Mononuclear cell (primary cell): Measurements from ENCODE around the gene MCC. TPM values are rescaled to one million over a fixed set of nuclear protein-coding genes. Genes with fewer than 3 reads are reported as not detected.

Experiments used
- H3K27me3 ChIP-seq: 2 replicates; pipeline ENCODE4 v1.6.0; 2011; ENCODE audit warnings: low read length, control low read depth; ENCODE audit not compliant: insufficient read depth
- H3K4me1 ChIP-seq: 2 replicates; pipeline ENCODE4 v1.5.1; 2011; ENCODE audit warnings: mild to moderate bottlenecking, low read length, control low read depth; ENCODE audit not compliant: insufficient read depth
- H3K4me3 ChIP-seq: 2 replicates; pipeline ENCODE4 v1.5.1; 2011; ENCODE audit warnings: mild to moderate bottlenecking, low read length, moderate library complexity
- H3K9me3 ChIP-seq: 2 replicates; pipeline ENCODE4 v1.5.1; 2011; ENCODE audit warnings: low read depth, mild to moderate bottlenecking, control low read depth, low read length
- total RNA-seq: library from RNA; depleted of rRNA; stranded (reverse); fragments of >200 nt; gene quantifications from one replicate; pipeline ENCODE4 v1.2.3, GENCODE V29; 2012

Gene MCC
- total RNA-seq, 1 donor: 1.0 TPM

DNA sequence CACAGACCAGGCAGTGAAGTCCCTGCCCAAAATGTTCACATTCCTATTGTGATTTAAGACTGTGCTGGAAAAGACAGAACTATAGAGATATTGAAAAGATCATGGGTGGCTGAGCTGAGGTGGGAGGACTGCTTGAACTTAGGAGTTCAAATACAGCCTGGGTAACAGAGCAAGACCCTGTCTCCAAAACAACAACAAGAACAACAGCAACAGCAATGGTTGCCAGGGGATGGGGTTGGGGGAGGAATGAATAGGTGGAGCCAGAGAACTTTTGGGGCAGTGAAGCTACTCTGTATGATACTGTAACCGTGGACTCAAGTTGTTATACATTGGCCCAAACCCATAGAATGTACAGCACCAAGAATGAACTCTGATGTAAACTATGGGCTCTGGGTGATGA lies 423.4 kb downstream of the MCC start:
- no peaks in the 10 kb centered on the region for H3K4me1 ChIP-seq

GRCh38 chr5:113063927-113064326 lies 424.3 kb downstream of the MCC start:
- no peaks in the 10 kb centered on the region for H3K27me3 ChIP-seq
- no peaks in the 10 kb centered on the region for H3K9me3 ChIP-seq
- no peak overlapping the region for H3K4me3 ChIP-seq
- H3K4me1 ChIP-seq: no peaks in the 10 kb centered on the region

More for the DNA sequence above, 423.4 kb downstream of the MCC start:
- no peak overlapping the region for H3K4me3 ChIP-seq
- H3K9me3 ChIP-seq: no peaks in the 10 kb centered on the region
- H3K27me3 ChIP-seq: no peaks in the 10 kb centered on the region

GRCh38 chr5:113062869-113063508 lies 425.3 kb downstream of the MCC start:
- no peaks in the 10 kb centered on the region for H3K9me3 ChIP-seq
- no peaks in the 10 kb centered on the region for H3K4me1 ChIP-seq
- H3K4me3 ChIP-seq: no peak overlapping the region
- no peaks in the 10 kb centered on the region for H3K27me3 ChIP-seq

DNA sequence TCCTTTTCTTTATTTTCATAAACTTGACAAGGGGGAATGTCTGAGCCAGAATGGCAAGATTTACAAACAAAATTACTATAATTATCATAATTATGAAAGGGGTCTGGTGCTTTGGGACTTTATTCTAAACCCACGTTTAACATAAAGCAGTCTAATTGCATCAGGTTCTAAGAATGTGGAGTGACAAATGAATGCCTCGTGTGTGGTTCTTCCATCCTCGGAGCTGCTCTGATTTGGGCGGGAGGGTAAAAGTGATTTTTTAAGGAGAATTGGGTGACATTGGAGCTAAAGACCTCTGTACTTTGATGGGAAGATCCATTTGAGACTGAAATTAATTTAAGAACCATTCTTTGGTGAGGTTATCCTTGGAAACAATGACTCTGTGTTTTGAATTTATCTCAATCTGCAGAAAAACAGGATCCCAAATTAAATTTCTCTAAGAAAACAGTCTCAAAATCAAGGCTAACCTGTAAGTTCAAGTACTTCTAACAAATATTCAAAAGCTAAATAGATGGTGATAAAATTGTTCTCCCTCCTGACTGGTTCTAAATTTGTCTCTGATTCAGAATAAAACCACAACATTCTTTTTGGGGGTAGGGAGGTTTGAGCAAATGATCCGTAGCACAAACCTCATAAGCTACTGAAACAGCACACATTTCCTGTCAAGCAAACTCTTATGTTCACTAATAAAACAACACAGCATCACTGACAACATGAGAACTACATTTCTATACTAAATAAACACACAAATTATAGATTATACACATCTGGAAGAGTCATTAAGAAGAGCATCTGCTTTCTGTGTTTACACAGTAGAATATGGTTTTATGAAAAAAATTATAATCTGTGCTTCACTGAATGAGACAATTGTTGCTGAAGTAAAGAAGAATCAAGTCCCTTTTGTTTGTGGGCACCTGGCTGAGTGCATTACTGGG lies 426.1 kb downstream of the MCC start:
- H3K4me3 ChIP-seq: no peak overlapping the region
- no peaks in the 10 kb centered on the region for H3K9me3 ChIP-seq
- H3K4me1 ChIP-seq: no peaks in the 10 kb centered on the region
- H3K27me3 ChIP-seq: no peaks in the 10 kb centered on the region

DNA sequence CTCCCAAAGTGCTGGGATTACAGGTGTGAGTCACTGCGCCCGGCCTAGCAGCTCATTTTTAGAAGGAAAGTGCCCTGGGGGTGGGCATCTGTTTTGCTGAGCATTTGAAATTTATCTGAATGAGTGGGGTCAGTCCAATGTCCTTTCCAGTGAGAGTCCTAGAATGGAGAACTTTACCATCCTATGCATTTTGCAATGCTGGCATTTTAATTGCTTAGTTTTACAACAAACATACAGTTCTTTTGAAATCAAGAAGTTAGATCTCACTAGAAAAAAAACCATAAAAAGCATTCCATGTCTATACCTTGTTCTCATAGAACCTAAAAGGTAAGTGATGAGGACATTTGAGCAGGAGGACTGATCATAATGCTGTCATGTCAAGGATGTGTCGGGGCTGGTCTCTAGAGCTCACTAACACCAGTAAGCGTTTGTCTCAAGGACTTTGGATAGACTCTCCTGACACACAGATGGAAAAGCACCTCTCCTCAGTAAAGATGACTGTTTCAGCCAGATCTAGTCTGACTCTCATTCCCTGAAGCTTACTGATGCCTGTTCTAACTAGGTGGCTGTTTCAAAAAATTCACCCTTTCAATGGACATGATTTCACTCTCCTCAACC lies 427.7 kb downstream of the MCC start:
- H3K4me3 ChIP-seq: no peak overlapping the region
- no peaks in the 10 kb centered on the region for H3K27me3 ChIP-seq
- no peaks in the 10 kb centered on the region for H3K9me3 ChIP-seq
- H3K4me1 ChIP-seq: no peaks in the 10 kb centered on the region

GRCh38 chr5:113059232-113060040 lies 428.8 kb downstream of the MCC start:
- Histone ChIP-seq H3K27me3 (no peaks in the 10 kb centered on the region), H3K4me3 (no peak overlapping the region), H3K4me1 (no peaks in the 10 kb centered on the region), H3K9me3 (no peaks in the 10 kb centered on the region)

GRCh38 chr5:113058706-113059226 lies 429.5 kb downstream of the MCC start:
- no peak overlapping the region for H3K4me3 ChIP-seq

DNA sequence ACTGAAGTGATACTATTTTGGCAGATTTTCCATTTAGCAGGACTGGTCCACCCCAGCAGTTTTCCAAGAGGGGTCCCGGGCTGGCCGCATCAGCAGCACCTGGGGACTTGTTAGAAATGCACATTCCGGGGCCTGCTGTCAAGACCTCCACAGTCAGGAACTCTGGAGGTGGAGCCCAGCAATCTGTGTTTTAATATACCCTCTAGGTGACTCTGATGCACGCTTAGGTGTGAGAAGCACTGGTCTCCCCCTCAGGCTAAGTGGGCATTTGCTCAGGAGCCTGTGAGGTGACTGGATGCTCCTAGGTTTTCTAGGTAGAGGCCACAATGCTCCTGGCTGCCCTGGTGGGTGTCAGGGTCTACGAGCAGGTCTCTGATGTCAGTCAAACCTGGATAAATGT lies 430.0 kb downstream of the MCC start:
- Histone ChIP-seq H3K4me3 (no peak overlapping the region), H3K27me3 (no peaks in the 10 kb centered on the region), H3K4me1 (no peaks in the 10 kb centered on the region), H3K9me3 (no peaks in the 10 kb centered on the region)

More at GRCh38 chr5:113058706-113059226, 429.5 kb downstream of the MCC start:
- Histone ChIP-seq H3K9me3 (no peaks in the 10 kb centered on the region), H3K27me3 (no peaks in the 10 kb centered on the region), H3K4me1 (no peaks in the 10 kb centered on the region)

DNA sequence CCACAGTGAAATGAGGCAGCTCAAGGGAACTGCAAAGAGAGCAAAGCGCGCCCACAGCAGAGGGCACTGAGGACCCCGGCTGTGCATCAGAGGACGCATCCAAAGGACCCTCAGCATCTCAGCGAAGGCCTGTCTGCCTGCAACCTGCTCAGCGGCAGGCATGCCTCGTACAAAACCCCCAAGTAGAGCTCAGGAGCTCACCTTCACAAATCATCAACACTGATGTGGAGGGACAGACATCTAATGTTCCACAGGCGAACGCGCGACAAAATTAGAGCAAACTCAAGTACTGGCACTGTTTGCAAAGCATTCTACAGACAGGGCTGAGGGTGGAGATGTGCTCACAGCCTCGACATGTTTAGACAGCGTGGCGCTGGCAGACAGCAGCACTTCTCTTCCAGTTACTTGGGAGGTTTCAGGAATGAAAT lies 430.7 kb downstream of the MCC start:
- H3K9me3 ChIP-seq: no peaks in the 10 kb centered on the region
- H3K4me3 ChIP-seq: no peak overlapping the region
- H3K4me1 ChIP-seq: no peaks in the 10 kb centered on the region

DNA sequence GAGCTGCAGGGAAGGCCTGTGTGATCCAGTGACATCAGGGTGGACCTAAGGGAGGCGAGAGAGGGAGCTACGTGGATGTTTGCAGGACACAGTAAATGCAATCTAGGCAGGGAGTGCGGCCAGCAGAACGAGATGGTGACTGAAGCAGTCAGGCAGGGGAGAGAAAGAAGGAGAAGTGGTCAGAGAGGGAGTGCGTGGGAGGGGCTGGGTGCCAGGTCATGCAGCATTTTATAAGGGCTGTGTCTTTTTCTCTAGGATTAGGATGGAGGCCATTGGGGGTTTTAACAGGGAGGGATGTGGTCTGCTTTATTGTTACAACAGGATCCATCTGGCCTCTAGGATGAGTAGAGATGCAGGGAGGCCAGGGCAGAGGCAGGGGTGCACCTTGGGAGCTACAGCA lies 431.3 kb downstream of the MCC start:
- H3K9me3 ChIP-seq: no peaks in the 10 kb centered on the region
- no peak overlapping the region for H3K4me3 ChIP-seq
- no peaks in the 10 kb centered on the region for H3K27me3 ChIP-seq
- H3K4me1 ChIP-seq: no peaks in the 10 kb centered on the region

More for the DNA sequence above, 430.7 kb downstream of the MCC start:
- H3K27me3 ChIP-seq: no peaks in the 10 kb centered on the region

DNA sequence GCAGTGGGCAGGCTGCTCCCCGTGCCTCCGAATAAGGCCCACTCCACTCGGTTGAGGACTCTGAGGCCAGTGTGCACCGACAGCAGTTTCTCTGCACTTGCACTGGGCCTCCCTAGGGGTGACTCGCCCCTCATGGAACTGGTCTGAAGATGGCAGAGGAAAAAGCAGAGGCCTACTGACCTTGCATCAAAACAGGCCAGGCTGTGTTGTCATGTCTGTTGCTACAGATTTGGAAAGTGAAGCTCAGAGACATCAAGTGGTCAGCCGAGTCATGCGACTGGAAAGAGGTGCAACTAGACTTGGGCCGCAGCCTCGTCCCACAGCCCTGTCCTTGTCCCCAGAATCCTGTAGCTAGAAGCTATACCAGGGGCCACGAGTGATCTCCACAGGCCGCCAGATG lies 433.4 kb downstream of the MCC start:
- H3K9me3 ChIP-seq: no peaks in the 10 kb centered on the region
- no peak overlapping the region for H3K4me3 ChIP-seq
- H3K27me3 ChIP-seq: no peaks in the 10 kb centered on the region
- peaks cover 15% of the 10 kb centered on the region for H3K4me1 ChIP-seq

DNA sequence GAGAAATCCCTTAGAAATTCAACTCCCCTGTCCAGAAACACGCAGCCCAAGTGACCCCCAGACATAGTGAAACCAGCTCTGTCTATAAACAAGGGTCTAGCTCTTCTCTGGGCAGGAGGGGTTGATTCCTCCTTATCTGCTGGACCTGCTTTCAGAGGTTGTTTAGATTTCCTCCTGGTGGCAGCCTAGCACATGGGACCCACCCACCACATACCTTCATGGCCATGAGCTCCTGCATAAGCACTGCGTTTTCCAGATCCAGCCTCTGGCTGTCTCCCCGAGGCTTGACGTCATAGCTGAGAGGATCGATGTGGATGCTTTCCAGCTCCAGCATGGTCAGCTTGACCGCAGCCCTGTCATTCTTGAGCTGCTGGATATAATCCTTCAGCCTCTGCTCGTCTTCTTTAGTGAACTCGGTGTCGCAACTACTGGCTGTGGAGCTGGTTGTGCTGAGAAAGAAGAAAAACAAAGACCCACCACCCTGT lies 434.7 kb downstream of the MCC start:
- Histone ChIP-seq H3K9me3 (no peaks in the 10 kb centered on the region), H3K4me3 (no peak overlapping the region), H3K4me1 (peaks cover 19% of the 10 kb centered on the region), H3K27me3 (no peaks in the 10 kb centered on the region)

- no peaks in the 10 kb centered on the region for H3K27me3 ChIP-seq
- no peak overlapping the region for H3K4me3 ChIP-seq
- peaks cover 32% of the 10 kb centered on the region for H3K4me1 ChIP-seq
- H3K9me3 ChIP-seq: no peaks in the 10 kb centered on the region
These were observed 436.0 kb downstream of the MCC start for GRCh38 chr5:113052041-113052795.
